ENCODE data around the gene COL3A1. TPM values are rescaled to one million over a fixed set of nuclear protein-coding genes. Genes with fewer than 3 reads are reported as not detected.

Gene COL3A1
- total and polyA plus RNA-seq, 2 of the 13 experiments (the other 11 are each of a cell fraction or from before 2014, with no cell fraction given) = 0.04 TPM; not detected in 1

DNA sequence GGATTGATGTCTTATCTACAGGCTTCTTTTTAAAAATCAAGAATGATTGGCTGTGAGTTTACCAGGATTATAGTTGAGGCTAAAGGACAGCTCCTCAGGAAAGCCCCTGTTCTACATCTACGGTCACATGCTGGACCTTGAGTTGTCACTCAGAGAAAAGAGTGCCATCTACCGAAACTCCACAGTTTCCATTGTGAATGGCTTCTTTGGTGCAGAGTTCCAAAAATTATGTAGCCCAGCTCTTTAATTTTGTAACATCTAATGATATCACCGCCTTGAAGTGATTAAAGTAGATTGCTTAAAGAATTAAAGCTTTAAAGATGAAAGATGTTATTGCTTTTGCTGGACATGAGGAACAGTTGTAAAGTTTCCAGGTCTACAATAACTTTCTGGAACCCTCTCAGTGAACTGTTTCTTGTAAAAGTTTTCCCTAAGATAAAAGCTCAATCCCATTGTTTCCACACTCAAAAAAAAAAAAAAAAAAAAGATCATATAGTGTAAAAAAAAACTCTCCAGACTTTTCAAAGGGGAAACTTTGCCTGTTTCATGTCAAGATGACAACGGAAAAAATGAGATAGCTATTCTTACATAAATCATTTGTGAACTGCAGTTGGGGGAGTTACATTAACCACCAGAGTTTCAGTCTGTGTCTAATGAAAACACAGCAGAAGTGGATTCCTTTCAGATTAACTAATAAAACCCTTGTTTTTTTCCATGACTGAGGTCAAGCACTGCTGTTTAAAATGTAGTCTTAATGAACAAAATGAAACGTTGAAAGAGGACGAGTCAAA, 4.3 kb downstream of the COL3A1 start (continued):
- TF ChIP-seq, protein P1, sequence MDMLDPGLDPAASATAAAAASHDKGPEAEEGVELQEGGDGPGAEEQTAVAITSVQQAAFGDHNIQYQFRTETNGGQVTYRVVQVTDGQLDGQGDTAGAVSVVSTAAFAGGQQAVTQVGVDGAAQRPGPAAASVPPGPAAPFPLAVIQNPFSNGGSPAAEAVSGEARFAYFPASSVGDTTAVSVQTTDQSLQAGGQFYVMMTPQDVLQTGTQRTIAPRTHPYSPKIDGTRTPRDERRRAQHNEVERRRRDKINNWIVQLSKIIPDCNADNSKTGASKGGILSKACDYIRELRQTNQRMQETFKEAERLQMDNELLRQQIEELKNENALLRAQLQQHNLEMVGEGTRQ (IDR thresholded peaks at IDR 0.05; ENCODE audit: low read depth, low read length) = no peak; the same call in 1 of the 2 replicates
- TF ChIP-seq, protein P1 (CRISPR knock-in tag; IDR thresholded peaks at IDR 0.05; ENCODE audit: borderline replicate concordance) = peak; percentile 51; the same call in 1 of the 2 replicates
- TF ChIP-seq ZNF205 (CRISPR knock-in tag; IDR thresholded peaks at IDR 0.05) (peak; percentile 93), ZNF644 (CRISPR knock-in tag; IDR thresholded peaks at IDR 0.05; ENCODE audit: low read depth) (0 out of 2 replicates have a peak, but pooled peaks have one; percentile 37), NFE2L2 (IDR thresholded peaks at IDR 0.05; ENCODE audit: low read length) (no peak), CAMTA2 (CRISPR knock-in tag; IDR thresholded peaks at IDR 0.05; ENCODE audit: borderline replicate concordance) (no peak), HNF4A (CRISPR knock-in tag; IDR thresholded peaks at IDR 0.05) (peak; percentile 38), PRPF4 (IDR thresholded peaks at IDR 0.05; ENCODE audit: low read depth, low read length, poor library complexity, severe bottlenecking) (no peak), RBAK (CRISPR knock-in tag; IDR thresholded peaks at IDR 0.05) (no peak), BHLHE40 (IDR thresholded peaks at IDR 0.05; ENCODE audit: low read length) (0 out of 2 replicates have a peak, but pooled peaks have one; percentile 8), ZNF432 (CRISPR knock-in tag; IDR thresholded peaks at IDR 0.05; ENCODE audit: borderline replicate concordance) (no peak), ZFAT (CRISPR knock-in tag; conservative IDR thresholded peaks at IDR 0.05) (no peak), AHR (CRISPR knock-in tag; IDR thresholded peaks at IDR 0.05) (no peak), ZFP1 (CRISPR knock-in tag; IDR thresholded peaks at IDR 0.05) (no peak), FOXK2 (IDR thresholded peaks at IDR 0.05) (no peak), SMC3 (IDR thresholded peaks at IDR 0.05; ENCODE audit: low read length) (peak; percentile 6; the same call in 1 of the 2 replicates), ZNF720 (CRISPR knock-in tag; IDR thresholded peaks at IDR 0.05) (no peak), U2AF2 (IDR thresholded peaks at IDR 0.05; ENCODE audit: low read depth, low read length) (no peak)
- TF ChIP-seq, protein P2, sequence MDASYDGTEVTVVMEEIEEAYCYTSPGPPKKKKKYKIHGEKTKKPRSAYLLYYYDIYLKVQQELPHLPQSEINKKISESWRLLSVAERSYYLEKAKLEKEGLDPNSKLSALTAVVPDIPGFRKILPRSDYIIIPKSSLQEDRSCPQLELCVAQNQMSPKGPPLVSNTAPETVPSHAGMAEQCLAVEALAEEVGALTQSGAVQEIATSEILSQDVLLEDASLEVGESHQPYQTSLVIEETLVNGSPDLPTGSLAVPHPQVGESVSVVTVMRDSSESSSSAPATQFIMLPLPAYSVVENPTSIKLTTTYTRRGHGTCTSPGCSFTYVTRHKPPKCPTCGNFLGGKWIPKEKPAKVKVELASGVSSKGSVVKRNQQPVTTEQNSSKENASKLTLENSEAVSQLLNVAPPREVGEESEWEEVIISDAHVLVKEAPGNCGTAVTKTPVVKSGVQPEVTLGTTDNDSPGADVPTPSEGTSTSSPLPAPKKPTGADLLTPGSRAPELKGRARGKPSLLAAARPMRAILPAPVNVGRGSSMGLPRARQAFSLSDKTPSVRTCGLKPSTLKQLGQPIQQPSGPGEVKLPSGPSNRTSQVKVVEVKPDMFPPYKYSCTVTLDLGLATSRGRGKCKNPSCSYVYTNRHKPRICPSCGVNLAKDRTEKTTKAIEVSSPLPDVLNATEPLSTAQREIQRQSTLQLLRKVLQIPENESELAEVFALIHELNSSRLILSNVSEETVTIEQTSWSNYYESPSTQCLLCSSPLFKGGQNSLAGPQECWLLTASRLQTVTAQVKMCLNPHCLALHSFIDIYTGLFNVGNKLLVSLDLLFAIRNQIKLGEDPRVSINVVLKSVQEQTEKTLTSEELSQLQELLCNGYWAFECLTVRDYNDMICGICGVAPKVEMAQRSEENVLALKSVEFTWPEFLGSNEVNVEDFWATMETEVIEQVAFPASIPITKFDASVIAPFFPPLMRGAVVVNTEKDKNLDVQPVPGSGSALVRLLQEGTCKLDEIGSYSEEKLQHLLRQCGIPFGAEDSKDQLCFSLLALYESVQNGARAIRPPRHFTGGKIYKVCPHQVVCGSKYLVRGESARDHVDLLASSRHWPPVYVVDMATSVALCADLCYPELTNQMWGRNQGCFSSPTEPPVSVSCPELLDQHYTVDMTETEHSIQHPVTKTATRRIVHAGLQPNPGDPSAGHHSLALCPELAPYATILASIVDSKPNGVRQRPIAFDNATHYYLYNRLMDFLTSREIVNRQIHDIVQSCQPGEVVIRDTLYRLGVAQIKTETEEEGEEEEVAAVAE (CRISPR knock-in tag; IDR thresholded peaks at IDR 0.05; ENCODE audit: borderline replicate concordance) = no peak
- TF ChIP-seq, protein P3, sequence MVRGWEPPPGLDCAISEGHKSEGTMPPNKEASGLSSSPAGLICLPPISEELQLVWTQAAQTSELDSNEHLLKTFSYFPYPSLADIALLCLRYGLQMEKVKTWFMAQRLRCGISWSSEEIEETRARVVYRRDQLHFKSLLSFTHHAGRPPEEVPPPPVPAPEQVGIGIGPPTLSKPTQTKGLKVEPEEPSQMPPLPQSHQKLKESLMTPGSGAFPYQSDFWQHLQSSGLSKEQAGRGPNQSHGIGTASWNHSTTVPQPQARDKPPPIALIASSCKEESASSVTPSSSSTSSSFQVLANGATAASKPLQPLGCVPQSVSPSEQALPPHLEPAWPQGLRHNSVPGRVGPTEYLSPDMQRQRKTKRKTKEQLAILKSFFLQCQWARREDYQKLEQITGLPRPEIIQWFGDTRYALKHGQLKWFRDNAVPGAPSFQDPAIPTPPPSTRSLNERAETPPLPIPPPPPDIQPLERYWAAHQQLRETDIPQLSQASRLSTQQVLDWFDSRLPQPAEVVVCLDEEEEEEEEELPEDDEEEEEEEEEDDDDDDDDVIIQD (CRISPR knock-in tag; IDR thresholded peaks at IDR 0.05; ENCODE audit: low read depth) = 0 out of 2 replicates have a peak, but pooled peaks have one; percentile 26
- TF ChIP-seq, protein P4, sequence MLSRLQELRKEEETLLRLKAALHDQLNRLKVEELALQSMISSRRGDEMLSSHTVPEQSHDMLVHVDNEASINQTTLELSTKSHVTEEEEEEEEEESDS (CRISPR knock-in tag; IDR thresholded peaks at IDR 0.05; ENCODE audit: borderline replicate concordance) = no peak
